Tibial artery (tissue), 4 donors: ENCODE measurements around the gene PTPRN2.

Source experiments
- DNase-seq, 2 donors: peaks; one replicate each; pipeline ENCODE4 v3.0.0-alpha.2; 2019
- H3K27ac ChIP-seq, 2 donors: fragments of 200-600 bp; sonication (generic) in 1 of 2; 1 replicate in 1 of 2; 2 replicates in 1 of 2; pipeline ENCODE4 v1.5.1; 2018 to 2019; ENCODE audit warnings: mild to moderate bottlenecking in 1 of 2
- H3K27me3 ChIP-seq, 2 donors: fragments of 200-600 bp; sonication (generic) in 1 of 2; one replicate each; pipeline versions ENCODE4 v1.5.1 to v1.6.0; 2016 to 2019
- H3K36me3 ChIP-seq, 3 donors: fragments of 200-600 bp; sonication (generic) in 2 of 3; one replicate each; pipeline ENCODE4 v1.5.1; 2016 to 2019; ENCODE audit warnings: mild to moderate bottlenecking in 2 of 3
- H3K4me1 ChIP-seq, 4 donors: fragments of 200-600 bp; sonication (generic) in 2 of 4; 1 replicate in 3 of 4; 2 replicates in 1 of 4; pipeline ENCODE4 v1.5.1; 2016 to 2019
- H3K4me3 ChIP-seq, 2 donors: fragments of 200-600 bp; sonication (generic) in 1 of 2; 1 replicate in 1 of 2; 2 replicates in 1 of 2; pipeline ENCODE4 v1.5.1; 2018 to 2019; ENCODE audit warnings: mild to moderate bottlenecking in 2 of 2
- H3K9me3 ChIP-seq, 3 donors: fragments of 200-600 bp; sonication (generic) in 1 of 3; one replicate each; pipeline ENCODE4 v1.5.1; 2016 to 2019
- intact Hi-C: fragments of 100-400 bp; cut with DNase I; formaldehyde crosslinking; loops from one replicate; pipeline ENCODE4 v1.15.0; 2023; ENCODE audit warnings: low total_unique reads
- TF ChIP-seq, protein P1 (sequence below), 2 experiments: fragments of 200-600 bp in 1 of 2; fragments of 450-650 bp in 1 of 2; IDR thresholded peaks; one replicate each; pipeline ENCODE4 v1.5.1; 2017 to 2019; ENCODE audit warnings: antibody characterized with exemption in 2 of 2, mild to moderate bottlenecking in 1 of 2, moderate library complexity in 1 of 2

Gene PTPRN2

DNA sequence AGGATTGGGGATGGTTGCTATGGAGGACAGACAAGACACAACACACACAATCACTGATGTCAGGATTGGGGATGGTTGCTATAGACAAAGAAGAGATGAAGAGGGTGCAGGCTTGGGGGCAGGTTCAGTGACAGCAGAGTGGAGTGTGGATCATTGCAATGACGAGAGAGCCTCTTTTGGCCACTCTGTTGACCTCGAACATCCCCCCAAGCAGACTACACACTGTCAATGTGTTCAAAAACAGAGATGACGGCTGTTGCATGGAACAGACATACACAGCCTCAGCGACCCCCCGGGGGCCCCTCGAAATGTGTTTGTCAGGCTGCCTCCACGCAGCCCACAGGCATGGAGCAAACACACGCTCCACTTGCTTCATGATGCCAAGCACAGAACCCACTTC lies 133.0 kb downstream of the PTPRN2 start:
- Histone ChIP-seq H3K27ac (no peak overlapping the region), H3K4me1 (no peaks in the 10 kb centered on the region), H3K9me3 (no peaks in the 10 kb centered on the region), H3K4me3 (no peak overlapping the region), H3K36me3 (no peaks in the 10 kb centered on the region), H3K27me3 (no peaks in the 10 kb centered on the region)
- TF ChIP-seq, protein P1, sequence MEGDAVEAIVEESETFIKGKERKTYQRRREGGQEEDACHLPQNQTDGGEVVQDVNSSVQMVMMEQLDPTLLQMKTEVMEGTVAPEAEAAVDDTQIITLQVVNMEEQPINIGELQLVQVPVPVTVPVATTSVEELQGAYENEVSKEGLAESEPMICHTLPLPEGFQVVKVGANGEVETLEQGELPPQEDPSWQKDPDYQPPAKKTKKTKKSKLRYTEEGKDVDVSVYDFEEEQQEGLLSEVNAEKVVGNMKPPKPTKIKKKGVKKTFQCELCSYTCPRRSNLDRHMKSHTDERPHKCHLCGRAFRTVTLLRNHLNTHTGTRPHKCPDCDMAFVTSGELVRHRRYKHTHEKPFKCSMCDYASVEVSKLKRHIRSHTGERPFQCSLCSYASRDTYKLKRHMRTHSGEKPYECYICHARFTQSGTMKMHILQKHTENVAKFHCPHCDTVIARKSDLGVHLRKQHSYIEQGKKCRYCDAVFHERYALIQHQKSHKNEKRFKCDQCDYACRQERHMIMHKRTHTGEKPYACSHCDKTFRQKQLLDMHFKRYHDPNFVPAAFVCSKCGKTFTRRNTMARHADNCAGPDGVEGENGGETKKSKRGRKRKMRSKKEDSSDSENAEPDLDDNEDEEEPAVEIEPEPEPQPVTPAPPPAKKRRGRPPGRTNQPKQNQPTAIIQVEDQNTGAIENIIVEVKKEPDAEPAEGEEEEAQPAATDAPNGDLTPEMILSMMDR (IDR thresholded peaks at IDR 0.05): no peak
- intact Hi-C loops: no loop called here
- DNase-seq: peak in 1 of 2 donors; percentile 15

GRCh38 chr7:158453663-158454062 lies 134.0 kb downstream of the PTPRN2 start:
- H3K4me3 ChIP-seq: no peak overlapping the region
- intact Hi-C loops: no loop called here
- no peaks in the 10 kb centered on the region for H3K9me3 ChIP-seq
- DNase-seq: peak in 1 of 2 donors; percentile 3
- TF ChIP-seq, protein P1 (IDR thresholded peaks at IDR 0.05): no peak
- no peak overlapping the region for H3K27ac ChIP-seq
- peaks cover 0 to 3% of the 10 kb centered on the region in 2 donors for H3K27me3 ChIP-seq
- H3K36me3 ChIP-seq: no peaks in the 10 kb centered on the region
- no peaks in the 10 kb centered on the region for H3K4me1 ChIP-seq

DNA sequence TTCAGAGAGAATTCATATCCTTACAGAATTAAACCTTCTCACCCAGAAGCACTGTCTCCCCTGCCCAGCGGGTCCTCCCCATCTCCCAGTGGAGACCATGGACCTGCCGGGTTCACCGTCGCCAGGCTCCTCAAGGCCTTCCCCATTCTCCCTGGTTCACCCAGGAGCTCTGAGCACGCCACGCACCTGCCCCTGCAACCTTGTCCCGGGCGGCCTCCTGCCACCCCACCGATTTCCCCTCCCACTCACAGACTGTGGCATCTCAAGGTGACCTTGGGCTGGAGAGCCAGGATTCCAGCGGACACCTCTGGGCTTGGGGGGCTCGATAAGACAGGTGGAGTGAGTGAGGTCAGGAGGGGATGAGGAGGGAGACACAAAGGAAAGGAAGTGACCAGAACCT lies 135.3 kb downstream of the PTPRN2 start:
- Histone ChIP-seq H3K36me3 (no peaks in the 10 kb centered on the region), H3K4me3 (no peak overlapping the region), H3K9me3 (no peaks in the 10 kb centered on the region), H3K27ac (no peak overlapping the region), H3K4me1 (no peaks in the 10 kb centered on the region), H3K27me3 (peaks cover 0 to 13% of the 10 kb centered on the region in 2 donors)
- intact Hi-C loops: no loop called here
- peak in 1 of 2 donors; percentile 16 for DNase-seq
- TF ChIP-seq, protein P1 (IDR thresholded peaks at IDR 0.05): no peak

DNA sequence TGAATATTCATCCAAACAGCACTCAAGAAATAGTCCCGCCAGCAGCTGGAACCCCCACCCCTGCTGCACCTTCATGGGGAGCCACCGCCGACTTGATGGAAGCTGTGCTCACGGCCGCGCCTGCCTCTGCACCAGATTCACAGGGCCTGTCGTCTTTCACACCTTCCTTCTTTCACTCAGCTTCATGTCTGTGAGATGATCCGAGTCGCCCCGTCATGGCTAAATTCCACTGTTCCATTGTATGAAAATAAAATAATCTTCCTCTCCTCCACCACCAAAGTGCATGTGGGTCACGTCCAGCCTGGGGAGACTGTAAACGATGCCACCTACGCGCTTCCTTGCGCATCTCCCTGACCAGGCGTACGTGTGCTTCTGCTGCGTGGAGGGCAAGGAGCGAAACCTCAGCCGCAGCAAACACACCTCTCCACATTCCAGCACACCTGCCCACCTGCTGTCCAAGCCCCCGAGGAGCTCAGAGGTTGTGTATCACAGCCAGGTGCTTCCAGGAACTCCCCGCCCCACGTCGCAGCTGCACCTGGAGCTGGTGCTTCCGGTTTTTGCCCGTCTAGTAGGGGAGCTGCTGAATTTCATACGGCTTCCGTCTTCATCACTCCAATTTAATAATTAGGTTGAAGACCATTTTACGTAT lies 137.0 kb downstream of the PTPRN2 start:
- DNase-seq: peak in 1 of 2 donors; percentile 43
- no peaks in the 10 kb centered on the region for H3K4me1 ChIP-seq
- no peak overlapping the region for H3K4me3 ChIP-seq
- H3K9me3 ChIP-seq: no peaks in the 10 kb centered on the region
- no peak overlapping the region for H3K27ac ChIP-seq
- H3K36me3 ChIP-seq: no peaks in the 10 kb centered on the region
- peaks cover 0 to 13% of the 10 kb centered on the region in 2 donors for H3K27me3 ChIP-seq
- intact Hi-C loops: no loop called here
- TF ChIP-seq, protein P1 (IDR thresholded peaks at IDR 0.05): no peak

DNA sequence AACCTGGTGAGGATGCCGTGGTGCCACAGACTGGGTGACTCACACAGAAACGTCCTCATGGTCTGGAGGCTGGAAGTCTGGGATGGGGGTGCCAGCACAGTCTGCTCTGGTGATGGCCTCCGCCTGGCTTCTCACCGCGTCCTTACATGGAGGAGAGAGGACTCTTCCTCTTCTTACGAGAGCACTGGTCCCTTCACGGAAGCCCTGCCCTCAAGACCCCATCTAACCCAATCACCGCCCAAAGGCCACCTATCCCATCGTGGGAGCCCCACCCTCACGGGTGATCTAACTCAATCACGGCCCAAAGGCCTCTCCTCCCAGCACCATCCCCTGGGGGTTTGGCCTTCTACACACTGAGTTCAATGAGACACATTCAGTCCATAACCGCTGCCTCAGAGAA lies 137.7 kb downstream of the PTPRN2 start:
- TF ChIP-seq, protein P1 (IDR thresholded peaks at IDR 0.05): no peak
- peak in 1 of 2 donors; percentile 55 for DNase-seq
- H3K27ac ChIP-seq: no peak overlapping the region
- intact Hi-C loops: no loop called here
- no peaks in the 10 kb centered on the region for H3K36me3 ChIP-seq
- no peaks in the 10 kb centered on the region for H3K4me1 ChIP-seq
- no peak overlapping the region for H3K4me3 ChIP-seq
- H3K27me3 ChIP-seq: peaks cover 0 to 15% of the 10 kb centered on the region in 2 donors
- H3K9me3 ChIP-seq: no peaks in the 10 kb centered on the region
